Caki2 (cell line): ENCODE results near the gene SH3RF1. TPM values are rescaled to one million over a fixed set of nuclear protein-coding genes. Genes with fewer than 3 reads are reported as not detected.
"Not testable (repeated sequence)": the region's sequence is repeated elsewhere in the genome, so short reads cannot be mapped to it uniquely, and the experiment has no call there.

ENCODE experiments used
- DNase-seq: peaks from one replicate; pipeline ENCODE4 v3.0.0-alpha.2; 2015; ENCODE audit warnings: low read depth
- in situ Hi-C: cut with HindIII; loops from 2 replicates; pipeline ENCODE4 v1.10.0; 2016; ENCODE audit warnings: low sequenced_read_pairs, low pct_unique_long_range_greater_than_20kb, mixed read lengths
- total RNA-seq: library from RNA; depleted of rRNA; stranded (reverse); fragments of >200 nt; shearing (Covaris generic); gene quantifications from 2 replicates; pipeline ENCODE4 v1.2.3, GENCODE V29; 2014; ENCODE audit warnings: low replicate concordance

SH3RF1 gene
- total RNA-seq, 1 experiment from 2014 or later: 15.3 TPM

DNA sequence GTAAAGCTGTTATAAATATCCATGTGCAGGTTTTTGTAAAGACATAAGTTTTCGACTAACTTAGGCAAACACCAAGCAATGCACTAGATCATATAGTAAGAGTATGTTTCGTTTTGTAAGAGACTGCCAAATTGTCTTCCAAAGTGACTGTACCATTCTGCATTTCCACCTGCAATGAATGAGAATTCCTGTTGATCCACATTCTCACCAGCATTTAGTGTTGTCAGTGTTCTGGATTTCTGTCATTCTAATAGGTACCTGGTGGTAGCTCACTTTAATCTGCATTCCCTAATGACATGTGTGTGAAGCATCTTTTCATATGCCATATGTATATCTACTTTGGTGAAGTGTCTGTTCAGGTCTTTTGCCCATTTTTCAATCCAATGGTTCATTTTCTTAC is 57.8 kb downstream of the SH3RF1 start:
- DNase-seq: no peak
- in situ Hi-C loops: no loop called here

DNA sequence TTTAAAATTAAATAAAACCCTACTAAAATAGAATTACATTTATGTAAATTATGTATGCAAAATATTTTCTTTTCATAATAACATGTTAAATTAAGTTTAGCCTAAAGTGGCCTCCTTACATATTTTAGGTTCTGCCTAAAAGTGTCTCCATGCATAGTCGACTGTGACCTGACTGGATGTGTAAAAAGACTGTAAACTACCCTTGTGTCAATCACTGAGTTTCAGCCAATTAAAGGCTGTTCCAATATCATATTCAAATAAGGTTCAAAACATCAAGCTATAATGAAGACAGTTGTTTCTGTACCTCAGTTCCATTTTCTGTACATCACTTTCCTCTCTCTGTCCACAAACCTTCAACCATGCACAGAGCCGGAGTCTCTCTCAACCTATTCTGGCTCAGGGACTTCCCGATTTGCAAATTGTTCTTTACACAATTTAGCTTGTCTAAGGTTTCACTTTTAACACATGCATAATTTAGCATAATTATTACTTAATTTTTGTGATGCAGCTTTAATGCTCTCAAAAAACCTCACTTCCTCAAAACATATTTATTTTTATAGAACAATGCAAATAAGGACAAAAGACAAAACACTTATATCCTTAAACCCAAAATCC is 60.1 kb downstream of the SH3RF1 start:
- DNase-seq: no peak
- in situ Hi-C loops: no loop called here

DNA sequence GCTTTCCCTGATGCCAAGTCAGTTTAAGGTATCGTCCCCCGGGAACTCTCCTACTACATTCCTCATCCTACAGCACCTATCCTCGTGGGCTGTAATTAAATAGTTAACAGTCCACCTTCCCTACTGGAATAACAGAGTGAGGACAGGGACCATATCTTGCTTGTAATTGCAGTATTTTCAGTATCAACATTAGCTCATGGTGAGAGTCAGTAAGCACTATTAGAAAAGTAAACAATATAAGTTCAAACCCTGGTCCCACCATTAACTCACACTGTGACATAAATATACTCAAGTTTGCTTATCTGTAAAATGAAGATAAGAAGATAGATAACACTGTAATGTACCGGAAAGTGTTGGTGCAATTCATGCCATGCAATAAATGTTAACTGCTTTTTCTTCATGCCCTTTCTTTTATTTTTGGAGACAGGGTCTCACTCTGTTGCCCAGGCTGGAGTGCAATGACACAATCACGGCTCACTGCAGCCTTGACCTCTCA is 61.3 kb downstream of the SH3RF1 start:
- no peak for DNase-seq
- in situ Hi-C loops: no loop called here

DNA sequence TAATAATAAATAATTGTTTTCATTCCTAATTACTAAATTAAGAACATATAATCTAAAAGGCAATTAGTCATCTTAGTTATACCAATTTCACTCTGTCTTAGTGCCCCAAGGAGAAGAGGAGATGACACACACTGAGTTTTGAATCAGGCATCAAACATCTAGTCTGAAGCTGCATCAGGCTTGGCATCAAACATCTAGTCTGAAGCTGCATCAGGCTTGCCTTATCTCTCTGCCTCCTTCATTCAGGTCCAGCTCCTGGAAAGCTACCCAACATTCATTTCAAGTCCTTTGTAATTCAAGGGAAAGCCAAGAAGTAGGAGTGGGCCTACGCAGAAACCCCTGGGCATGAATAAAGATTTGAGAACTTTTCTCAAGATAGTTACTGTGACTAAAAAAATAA is 62.2 kb downstream of the SH3RF1 start:
- no peak for DNase-seq
- in situ Hi-C loops: no loop called here

DNA sequence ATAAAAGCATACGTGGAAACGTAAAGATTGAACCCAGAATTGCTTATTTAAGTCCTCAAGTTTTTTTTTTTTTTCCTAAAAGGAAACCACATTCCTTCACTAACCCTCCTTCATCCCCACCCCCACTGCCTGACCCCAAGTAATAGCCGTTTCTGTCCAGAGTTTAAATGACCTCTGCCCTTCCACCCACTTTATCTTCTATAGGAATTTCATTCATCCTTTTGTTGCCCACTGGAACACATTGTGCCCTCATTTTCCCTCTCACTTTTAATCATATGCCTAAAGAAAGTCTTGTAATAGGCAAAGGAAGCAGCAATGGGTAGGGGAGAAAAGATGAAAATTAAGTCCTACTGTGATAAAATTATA is 62.7 kb downstream of the SH3RF1 start:
- in situ Hi-C loops: no loop called here
- DNase-seq: no peak

DNA sequence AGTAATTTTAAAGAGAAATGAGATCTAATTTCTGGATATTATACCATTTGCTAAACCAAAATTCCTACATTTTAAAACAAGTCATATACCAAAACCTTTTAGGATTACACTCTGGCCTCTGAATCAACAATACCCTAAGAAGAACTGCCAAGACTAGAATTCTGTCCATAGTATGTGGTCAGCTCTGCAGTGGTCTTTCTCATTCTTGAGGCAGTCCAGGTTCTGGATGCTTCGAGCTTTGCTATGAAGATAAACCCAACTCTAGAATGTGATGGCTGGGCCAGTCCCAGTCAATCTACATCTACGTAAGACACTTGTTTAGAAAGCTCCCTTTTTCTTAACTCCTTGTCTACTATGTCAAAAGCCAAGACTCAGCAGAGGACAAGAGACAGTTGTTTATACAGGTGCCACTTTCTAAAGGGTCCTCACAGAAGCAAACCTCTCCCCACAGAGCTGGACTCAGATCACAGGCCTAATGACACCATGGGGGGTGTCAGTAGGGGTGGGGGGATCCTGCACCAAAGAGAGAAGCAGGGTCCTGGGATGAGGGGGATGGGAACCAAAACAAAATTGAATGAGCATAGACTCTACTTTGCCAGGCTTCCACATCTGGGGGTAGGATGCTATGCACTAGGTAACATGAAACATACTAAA is 63.2 kb downstream of the SH3RF1 start:
- in situ Hi-C loops: no loop called here
- DNase-seq: no peak

DNA sequence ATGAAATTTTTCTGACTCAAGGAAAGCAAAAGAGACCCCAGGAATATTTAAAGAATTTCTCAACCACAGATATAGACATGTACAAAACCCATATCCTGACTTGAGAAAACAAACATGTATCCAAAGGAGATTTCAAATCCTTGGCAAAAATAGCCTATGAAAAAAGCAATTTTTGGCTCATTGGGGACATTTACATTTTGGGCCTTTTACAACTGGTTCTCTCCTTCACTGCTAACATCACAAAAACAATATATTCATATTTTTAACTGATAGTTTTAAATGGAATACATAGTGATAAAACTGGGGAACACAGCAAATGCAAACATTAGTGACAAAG is 65.0 kb downstream of the SH3RF1 start:
- DNase-seq: no peak
- in situ Hi-C loops: no loop called here

DNA sequence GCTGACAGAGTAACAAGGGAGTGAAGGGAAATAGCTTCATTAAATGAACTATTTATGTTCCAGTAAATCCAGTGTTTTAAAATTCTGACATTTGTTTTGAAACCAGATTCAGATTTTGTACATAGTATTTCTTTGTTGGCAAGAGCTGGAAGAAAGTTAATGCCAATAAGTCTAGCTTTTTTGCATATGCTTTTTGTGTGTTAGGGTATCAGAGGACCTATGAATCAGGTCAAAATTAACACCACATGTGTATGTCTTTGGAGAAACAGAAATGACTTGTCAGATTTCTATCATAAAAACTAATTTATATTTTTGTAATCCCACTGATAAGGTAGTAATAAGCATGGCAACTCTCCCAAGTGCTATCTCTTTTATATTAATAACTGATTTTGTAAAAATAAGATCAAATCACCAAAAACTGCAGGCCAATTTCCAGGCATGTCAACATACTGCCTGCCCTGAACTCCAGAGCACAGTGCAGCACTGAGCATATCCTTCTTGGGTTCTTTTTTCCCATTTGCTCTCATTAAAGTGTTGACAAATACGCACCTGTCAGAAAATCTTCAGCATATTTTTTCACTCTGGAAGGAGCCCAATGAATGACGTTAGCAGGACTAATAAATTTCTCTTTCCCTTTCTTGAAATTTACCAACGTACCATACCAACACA is 65.5 kb downstream of the SH3RF1 start:
- no peak for DNase-seq
- in situ Hi-C loops: no loop called here

DNA sequence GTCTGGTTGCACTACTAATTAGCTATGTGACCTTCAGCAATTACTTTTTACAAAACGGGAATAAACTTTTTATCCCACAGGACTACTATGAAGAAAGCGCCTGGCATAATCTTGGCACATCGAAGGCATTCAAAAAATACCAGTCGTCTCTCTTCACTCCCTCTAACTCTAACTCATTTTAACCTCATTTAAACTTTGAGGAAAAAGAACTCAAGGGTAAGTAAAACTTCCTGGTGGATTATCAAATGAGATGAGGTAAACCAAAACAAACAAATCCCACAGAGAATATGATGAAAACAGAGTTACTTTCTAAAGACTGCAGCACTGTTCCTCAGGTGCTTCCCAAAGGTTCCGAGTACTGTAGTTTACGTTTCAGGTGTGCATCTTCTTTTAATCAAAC is 66.9 kb downstream of the SH3RF1 start:
- DNase-seq: no peak
- in situ Hi-C loops: no loop called here

DNA sequence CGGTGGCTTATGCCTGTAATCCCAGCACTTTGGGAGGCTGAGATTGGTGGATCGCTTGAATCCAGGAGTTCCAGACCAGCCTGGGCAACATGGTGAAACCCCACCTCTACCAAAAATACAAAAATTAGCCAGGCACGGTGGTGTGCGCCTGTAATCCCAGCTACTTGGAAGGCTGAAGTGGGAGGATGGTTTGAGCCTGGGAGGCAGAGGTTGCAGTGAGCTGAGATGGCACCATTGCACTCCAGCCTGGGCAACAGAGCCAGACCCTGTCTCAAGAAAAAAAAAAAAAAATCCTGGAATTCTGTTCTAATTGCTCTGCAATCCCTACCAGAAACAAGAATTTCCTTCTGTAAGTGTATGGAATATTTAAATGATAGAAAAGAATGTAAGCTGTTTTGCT is 67.5 kb downstream of the SH3RF1 start:
- in situ Hi-C loops, DNase-seq: not testable (repeated sequence)

DNA sequence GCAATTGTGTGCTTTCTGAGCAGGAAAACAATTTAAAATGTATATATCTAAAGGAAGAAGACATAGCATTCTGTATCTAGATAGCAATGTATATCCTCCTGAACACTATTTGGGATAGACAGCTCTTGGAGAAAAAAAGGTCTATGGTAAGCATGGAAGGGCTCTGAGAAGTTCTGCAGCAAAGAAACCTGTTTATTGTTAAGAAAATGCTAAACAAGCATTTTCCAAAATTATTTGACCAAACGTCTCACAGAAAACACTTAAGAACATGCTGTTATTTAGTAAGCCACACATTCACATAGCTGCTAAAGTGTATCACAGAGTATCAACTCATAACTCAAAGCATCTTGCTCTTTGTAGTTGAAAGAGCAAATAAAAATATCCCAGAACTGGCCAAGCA is 67.9 kb downstream of the SH3RF1 start:
- no peak for DNase-seq

DNA sequence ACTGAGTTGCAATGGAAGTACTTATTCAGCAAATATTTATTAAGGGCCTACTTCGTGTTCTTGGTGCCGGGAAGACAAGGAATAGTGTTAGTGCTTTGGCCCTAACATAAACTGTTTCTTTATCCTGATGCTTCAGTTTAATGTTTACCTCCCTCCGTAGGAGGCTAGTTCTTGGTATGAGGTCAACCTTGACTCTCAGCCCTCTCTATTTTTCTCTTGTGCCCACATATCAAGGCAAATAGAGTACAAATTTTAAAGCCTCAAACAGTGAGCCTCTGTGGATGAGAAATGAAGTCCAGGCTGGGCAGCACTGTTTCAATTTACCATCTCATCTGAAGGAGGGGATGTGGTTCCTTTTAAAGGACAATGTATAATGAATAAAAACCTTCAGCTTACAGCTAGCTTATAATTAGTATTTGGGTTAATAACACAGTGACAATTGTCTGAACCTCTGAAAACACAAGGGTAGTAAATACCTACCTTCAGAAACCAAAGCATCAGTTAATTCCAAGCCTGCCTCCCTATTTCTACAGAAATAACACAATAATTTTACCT is 68.5 kb downstream of the SH3RF1 start:
- no peak for DNase-seq
- in situ Hi-C loops: no loop called here

More for the DNA sequence above, 67.9 kb downstream of the SH3RF1 start:
- in situ Hi-C loops: no loop called here

DNA sequence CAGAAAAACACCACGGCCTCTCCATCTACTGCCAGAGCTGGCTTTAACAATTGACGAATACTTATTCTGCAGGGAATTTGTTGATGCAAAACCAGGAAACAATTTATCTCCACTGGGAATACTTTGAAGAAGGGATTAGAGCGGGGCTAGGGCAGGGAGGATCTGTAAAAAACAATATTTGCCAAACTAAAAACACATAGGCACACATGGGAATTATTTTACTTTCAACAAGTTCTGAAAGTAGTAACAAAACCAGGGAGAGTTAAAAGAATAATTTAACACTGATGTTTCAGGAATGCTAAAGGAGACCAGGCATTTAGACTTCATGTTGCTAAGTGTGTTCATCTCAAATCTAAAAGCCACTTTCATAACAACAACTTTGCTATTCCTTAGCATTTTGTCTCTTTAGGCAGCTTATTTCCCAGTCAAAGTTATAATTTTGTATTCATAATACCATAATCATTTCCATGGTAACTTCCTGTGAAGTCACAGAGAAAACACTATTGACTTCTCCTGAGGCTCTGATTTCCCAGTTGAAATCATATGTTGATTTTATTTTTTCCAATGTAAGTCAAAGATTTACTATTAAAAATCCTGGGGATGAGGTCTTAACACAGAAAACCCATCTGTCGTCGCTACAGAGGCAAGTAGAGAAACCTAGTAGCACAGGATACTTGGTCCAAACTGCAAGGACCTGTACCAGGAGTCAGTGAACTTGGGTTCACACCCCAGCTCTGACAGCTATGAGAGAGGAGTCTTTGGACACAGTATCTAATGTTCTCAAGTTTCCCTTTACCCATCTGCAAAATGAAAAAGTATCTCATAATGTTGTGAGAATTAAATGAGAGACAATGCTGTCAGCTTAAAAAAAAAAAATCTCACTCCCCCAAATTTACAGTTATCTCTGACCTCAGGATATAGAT is 69.3 kb downstream of the SH3RF1 start:
- DNase-seq: no peak
- in situ Hi-C loops: no loop called here

DNA sequence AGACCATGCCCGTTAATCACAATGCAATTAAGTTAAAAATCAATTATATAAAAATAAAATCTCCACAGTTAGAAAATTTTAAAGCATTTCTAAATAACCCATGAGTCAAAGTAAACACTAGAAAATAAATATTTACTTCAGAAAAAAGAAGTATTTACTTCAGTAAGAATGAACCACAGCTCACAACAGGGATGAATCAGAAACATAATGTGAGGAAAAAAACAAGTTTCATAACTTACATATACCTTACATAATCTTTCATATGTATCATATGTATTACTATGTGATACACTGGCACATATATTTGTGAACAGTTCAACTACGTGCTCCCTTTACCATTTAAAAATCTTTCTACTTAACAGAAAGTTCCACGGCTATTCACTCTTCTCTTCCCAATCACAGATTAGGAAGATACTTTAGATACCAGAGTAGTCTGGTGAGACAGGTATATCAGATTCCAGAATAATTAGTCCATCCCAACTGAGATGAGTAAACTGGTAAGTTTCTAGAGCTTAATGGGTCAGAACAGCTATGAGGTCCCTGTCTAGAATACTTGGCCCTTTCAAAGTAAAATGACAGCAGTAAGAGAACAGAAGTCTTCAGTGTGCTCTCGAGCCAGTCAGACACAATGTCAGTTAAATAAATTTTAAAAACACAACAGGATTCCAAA is 70.3 kb downstream of the SH3RF1 start:
- in situ Hi-C loops: no loop called here
- DNase-seq: no peak

DNA sequence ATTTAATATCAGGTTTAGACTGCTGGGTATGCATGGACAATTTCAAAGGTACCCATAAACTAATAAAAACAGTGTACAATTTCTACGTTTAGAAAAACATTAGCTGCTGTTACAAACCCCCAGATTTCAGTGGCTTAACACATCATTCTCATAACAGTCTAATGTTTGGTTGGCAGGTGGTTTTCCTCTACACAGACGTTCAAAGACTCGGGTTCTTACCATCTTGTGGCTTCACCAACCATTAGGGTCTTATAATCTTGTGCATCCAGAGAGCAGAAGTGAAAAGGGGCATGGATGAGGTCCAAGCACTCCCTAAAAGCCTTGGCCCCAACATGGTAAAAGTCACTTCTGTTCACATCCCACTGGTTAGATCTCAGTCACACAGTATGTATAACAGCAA is 71.6 kb downstream of the SH3RF1 start:
- no peak for DNase-seq
- in situ Hi-C loops: no loop called here

DNA sequence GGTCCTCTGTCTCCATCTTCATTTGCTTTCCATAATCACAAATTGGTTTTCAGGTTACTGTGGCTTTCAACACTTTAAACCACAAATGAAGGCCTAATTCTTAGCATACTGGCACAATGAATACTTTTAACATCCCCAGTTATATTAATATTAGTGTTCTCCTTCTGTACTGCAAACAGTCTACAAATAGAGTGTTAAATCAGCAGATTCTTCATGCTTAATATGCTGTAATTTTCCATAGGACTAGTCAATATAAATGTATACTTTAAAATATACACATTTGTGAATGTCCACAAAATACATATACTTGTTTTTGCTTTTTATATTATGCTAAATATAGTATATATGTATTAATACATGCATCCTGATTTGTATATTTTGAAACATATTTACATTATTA is 72.6 kb downstream of the SH3RF1 start:
- DNase-seq: no peak
- in situ Hi-C loops: no loop called here

DNA sequence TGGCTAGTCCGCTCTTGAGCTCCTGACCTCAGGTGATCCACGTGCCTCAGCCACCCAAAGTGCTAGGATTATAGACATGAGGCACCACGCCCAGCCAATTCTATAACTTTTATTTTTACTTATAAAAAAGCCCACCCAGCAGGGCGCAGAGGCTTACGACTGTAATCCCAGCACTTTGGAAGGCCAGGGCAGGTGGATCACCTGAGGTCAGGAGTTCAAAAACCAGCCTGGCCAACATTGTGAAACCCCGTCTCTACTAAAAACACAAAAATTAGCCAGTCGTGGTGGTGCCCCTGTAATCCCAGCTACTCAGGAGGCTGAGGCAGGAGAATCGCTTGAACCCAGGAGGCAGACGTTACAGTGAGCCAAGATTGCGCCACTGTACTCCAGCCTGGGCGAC is 73.5 kb downstream of the SH3RF1 start:
- in situ Hi-C loops: not testable (repeated sequence)

DNA sequence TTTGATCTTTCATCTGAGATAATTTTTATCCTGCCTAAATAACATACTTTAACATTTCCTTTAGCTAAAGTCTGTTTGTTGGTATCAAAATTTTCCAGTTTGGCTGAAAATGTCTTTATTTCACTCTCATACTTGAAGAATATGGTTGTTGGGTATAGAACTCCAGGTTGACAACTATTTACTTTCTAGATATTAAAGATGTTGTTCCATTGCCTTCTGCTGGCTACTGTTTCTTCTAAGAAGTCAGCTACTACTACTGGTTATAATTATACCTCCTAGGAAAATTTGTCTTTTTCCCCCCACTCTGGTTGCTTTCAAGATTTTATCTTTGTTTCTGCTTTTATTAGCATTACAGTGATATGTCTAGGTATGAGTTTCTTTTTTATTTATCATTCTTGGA is 75.7 kb downstream of the SH3RF1 start:
- in situ Hi-C loops: no loop called here
- DNase-seq: no peak

More for the DNA sequence above, 73.5 kb downstream of the SH3RF1 start:
- DNase-seq: not testable (repeated sequence)
